ENCODE measurements around the gene UBASH3A.
A peak's percentile ranks its signal among the peaks of the same experiment; 100 is the strongest.

Gene UBASH3A

GRCh38 chr21:42377211-42377950 lies 26.3 kb upstream of the UBASH3A start:
- H3K4me1 ChIP-seq: peaks cover 31 to 53% (median 42%) of the 10 kb centered on the region in 10 experiments

DNA sequence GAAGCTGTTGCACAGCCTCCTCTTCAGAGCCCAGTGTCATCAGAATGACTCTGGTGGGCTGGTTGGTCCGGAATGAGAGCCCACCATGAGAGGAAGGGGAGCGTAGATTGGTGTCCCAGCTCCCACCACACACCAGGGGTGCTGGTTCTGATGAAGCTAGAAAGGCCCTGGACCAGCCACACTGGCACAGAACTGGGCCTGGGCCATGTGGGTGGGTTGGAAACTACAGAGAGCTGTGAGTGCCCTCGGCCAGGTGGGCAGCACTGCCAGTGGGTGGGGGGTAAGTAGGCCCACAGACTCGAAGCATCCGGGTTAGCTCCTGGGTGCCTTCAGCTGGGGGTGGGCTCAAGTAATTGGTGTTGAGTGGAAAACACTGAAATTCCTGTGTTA lies 25.8 kb upstream of the UBASH3A start:
- peaks cover 14 to 25% (median 21%) of the 10 kb centered on the region in 11 experiments for H3K9me3 ChIP-seq (replicated peaks in 1 of 11)
- TF ChIP-seq Cebpa-rat (IDR thresholded peaks at IDR 0.05): no peak
- H3K27ac ChIP-seq: no peak overlapping the region
- no peak overlapping the region; a peak in 1 of 22 replicates for H3K4me2 ChIP-seq
- no peak overlapping the region for H3K9ac ChIP-seq
- H3K27me3 ChIP-seq: no peaks in the 10 kb centered on the region; a peak in 1 of 22 replicates
- no peaks in the 10 kb centered on the region for H4K20me1 ChIP-seq
- no peak overlapping the region for H3K4me3 ChIP-seq
- H3K36me3 ChIP-seq: peaks cover 0 to 10% (median 0%) of the 10 kb centered on the region in 11 experiments; a peak in 4 of 22 replicates
- H3K4me1 ChIP-seq: peaks cover 33 to 53% (median 42%) of the 10 kb centered on the region in 10 experiments

More at GRCh38 chr21:42377211-42377950, 26.3 kb upstream of the UBASH3A start:
- H3K27ac ChIP-seq: no peak overlapping the region
- no peak overlapping the region for H3K4me2 ChIP-seq
- peaks cover 0 to 10% (median 0%) of the 10 kb centered on the region in 11 experiments; a peak in 4 of 22 replicates for H3K36me3 ChIP-seq
- no peak overlapping the region for H3K4me3 ChIP-seq
- no peak for TF ChIP-seq Cebpa-rat (IDR thresholded peaks at IDR 0.05)
- peaks cover 14 to 20% (median 16%) of the 10 kb centered on the region in 11 experiments for H3K9me3 ChIP-seq (replicated peaks in 1 of 11)
- H3K9ac ChIP-seq: no peak overlapping the region
- peaks cover 0 to 3% (median 0%) of the 10 kb centered on the region in 11 experiments; a peak in 1 of 22 replicates for H3K27me3 ChIP-seq
- no peaks in the 10 kb centered on the region for H4K20me1 ChIP-seq

DNA sequence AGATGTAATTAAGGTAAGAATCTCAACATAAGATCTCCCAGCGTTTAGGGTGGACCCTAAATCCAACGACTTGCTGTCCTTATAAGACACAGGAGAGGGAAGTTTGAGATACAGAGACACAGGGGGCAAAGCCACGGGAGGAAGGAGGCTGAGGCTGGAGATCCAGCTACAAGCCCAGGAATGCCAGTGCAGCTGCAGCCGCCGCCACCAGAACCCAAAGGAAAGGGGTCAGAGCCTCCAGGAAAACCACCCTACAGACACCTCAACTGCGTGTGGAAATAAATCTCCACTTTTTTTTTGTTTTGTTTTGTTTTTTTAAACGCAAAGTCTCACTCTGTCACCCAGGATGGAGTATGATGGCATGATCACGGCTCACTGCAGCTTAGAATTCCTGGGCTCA lies 25.3 kb upstream of the UBASH3A start:
- no peaks in the 10 kb centered on the region for H4K20me1 ChIP-seq
- H3K9ac ChIP-seq: no peak overlapping the region
- H3K4me3 ChIP-seq: no peak overlapping the region
- H3K27ac ChIP-seq: no peak overlapping the region
- peaks cover 33 to 53% (median 42%) of the 10 kb centered on the region in 10 experiments for H3K4me1 ChIP-seq
- H3K4me2 ChIP-seq: peak overlapping the region in 3 of 11 experiments; percentile 6 to 24 (median 15); a peak in 4 of 22 replicates
- peaks cover 14 to 28% (median 26%) of the 10 kb centered on the region in 11 experiments for H3K9me3 ChIP-seq (replicated peaks in 1 of 11)
- H3K27me3 ChIP-seq: no peaks in the 10 kb centered on the region
- peaks cover 0 to 10% (median 0%) of the 10 kb centered on the region in 11 experiments; a peak in 4 of 22 replicates for H3K36me3 ChIP-seq
- no peak for TF ChIP-seq Cebpa-rat (IDR thresholded peaks at IDR 0.05)

GRCh38 chr21:42379426-42380215 lies 24.1 kb upstream of the UBASH3A start:
- Histone ChIP-seq H3K4me3 (no peak overlapping the region), H3K4me2 (peak overlapping the region; percentile 41 to 84 (median 63)), H3K27me3 (no peaks in the 10 kb centered on the region)

GRCh38 chr21:42381347-42381984 lies 22.2 kb upstream of the UBASH3A start:
- Histone ChIP-seq H3K4me1 (peaks cover 51 to 69% (median 60%) of the 10 kb centered on the region in 10 experiments), H3K27me3 (no peaks in the 10 kb centered on the region), H3K4me2 (no peak overlapping the region), H3K4me3 (no peak overlapping the region), H3K9ac (no peak overlapping the region), H3K36me3 (peaks cover 0 to 10% (median 0%) of the 10 kb centered on the region in 11 experiments; a peak in 4 of 22 replicates), H4K20me1 (no peaks in the 10 kb centered on the region), H3K27ac (no peak overlapping the region), H3K9me3 (replicated peaks in 1 of 11) (peaks cover 14 to 28% (median 26%) of the 10 kb centered on the region in 11 experiments)
- TF ChIP-seq Cebpa-rat (IDR thresholded peaks at IDR 0.05): no peak

More at GRCh38 chr21:42379426-42380215, 24.1 kb upstream of the UBASH3A start:
- Histone ChIP-seq H3K9ac (no peak overlapping the region), H3K27ac (no peak overlapping the region), H3K9me3 (replicated peaks in 1 of 11) (peaks cover 14 to 28% (median 26%) of the 10 kb centered on the region in 11 experiments), H4K20me1 (no peaks in the 10 kb centered on the region), H3K4me1 (peaks cover 35 to 54% (median 43%) of the 10 kb centered on the region in 10 experiments), H3K36me3 (peaks cover 0 to 10% (median 0%) of the 10 kb centered on the region in 11 experiments; a peak in 4 of 22 replicates)
- no peak for TF ChIP-seq Cebpa-rat (IDR thresholded peaks at IDR 0.05)

- peak overlapping the region; percentile 8 to 82 (median 67); a peak in 15 of 22 replicates for H3K4me2 ChIP-seq
- no peak overlapping the region for H3K27ac ChIP-seq
- H3K4me1 ChIP-seq: peaks cover 65 to 82% (median 73%) of the 10 kb centered on the region in 10 experiments
- no peak overlapping the region for H3K9ac ChIP-seq
- H3K36me3 ChIP-seq: peaks cover 0 to 10% (median 0%) of the 10 kb centered on the region in 11 experiments; a peak in 4 of 22 replicates
- H3K27me3 ChIP-seq: no peaks in the 10 kb centered on the region
- no peak overlapping the region for H3K4me3 ChIP-seq
- H3K9me3 ChIP-seq (replicated peaks in 1 of 11): peaks cover 14 to 28% (median 26%) of the 10 kb centered on the region in 11 experiments
- H4K20me1 ChIP-seq: no peaks in the 10 kb centered on the region
- no peak for TF ChIP-seq Cebpa-rat (IDR thresholded peaks at IDR 0.05)
Measured at GRCh38 chr21:42382915-42383314, 20.8 kb upstream of the UBASH3A start.

- no peak for TF ChIP-seq Cebpa-rat (IDR thresholded peaks at IDR 0.05)
- peak overlapping the region; percentile 8 to 82 (median 74); a peak in 21 of 22 replicates for H3K4me2 ChIP-seq
Measured at GRCh38 chr21:42383331-42383730, 20.4 kb upstream of the UBASH3A start.

DNA sequence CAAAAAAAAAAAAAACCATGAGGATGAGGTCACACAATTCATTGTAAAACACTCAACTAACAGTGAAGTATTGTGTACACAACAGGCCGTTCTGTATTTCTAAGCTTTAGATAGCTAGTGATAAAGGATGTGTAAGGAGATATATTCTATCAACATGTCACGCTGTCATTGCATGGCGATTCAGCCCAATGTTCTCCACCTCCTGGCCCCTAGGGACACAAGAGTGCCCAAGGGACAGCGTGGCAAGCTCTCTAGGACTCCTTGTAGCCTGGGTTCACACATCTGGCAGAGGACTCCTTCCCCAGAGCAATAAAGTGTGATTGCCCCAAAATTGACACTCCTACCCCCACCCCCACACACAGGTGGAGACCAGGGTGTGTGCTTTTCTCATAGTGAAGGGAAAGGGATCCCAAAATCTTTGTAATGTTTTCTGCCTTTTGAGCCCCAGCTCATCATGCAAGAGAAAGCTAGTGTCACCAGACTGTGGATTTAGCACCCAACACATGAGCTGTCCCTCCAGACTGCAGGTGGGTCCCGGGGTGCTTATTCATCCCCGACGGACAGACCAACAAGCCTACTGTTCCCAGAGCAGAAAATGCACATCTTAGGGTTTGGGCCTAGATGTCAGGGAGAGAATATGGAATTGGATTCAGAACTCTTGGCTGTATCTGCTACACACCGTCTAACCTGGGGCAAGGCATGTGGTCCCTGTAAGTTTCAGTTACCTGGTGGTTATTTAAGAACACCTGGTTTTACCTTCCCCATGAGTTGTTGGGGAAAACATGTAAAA lies 19.4 kb upstream of the UBASH3A start:
- no peaks in the 10 kb centered on the region for H3K27me3 ChIP-seq
- H3K9me3 ChIP-seq (replicated peaks in 1 of 11): peaks cover 14 to 28% (median 26%) of the 10 kb centered on the region in 11 experiments
- H3K4me1 ChIP-seq: peaks cover 74 to 83% (median 81%) of the 10 kb centered on the region in 10 experiments
- H4K20me1 ChIP-seq: no peaks in the 10 kb centered on the region
- no peak overlapping the region for H3K4me3 ChIP-seq
- no peak for TF ChIP-seq Cebpa-rat (IDR thresholded peaks at IDR 0.05)
- H3K9ac ChIP-seq: no peak overlapping the region
- peak overlapping the region; percentile 38 to 82 (median 74) for H3K4me2 ChIP-seq
- peak overlapping the region in 6 of 11 experiments; percentile 11 to 59 (median 28); a peak in 7 of 22 replicates for H3K27ac ChIP-seq
- H3K36me3 ChIP-seq: peaks cover 0 to 13% (median 0%) of the 10 kb centered on the region in 11 experiments; a peak in 4 of 22 replicates

More at GRCh38 chr21:42383331-42383730, 20.4 kb upstream of the UBASH3A start:
- no peaks in the 10 kb centered on the region for H4K20me1 ChIP-seq
- peaks cover 69 to 83% (median 77%) of the 10 kb centered on the region in 10 experiments for H3K4me1 ChIP-seq
- peaks cover 0 to 10% (median 0%) of the 10 kb centered on the region in 11 experiments; a peak in 4 of 22 replicates for H3K36me3 ChIP-seq
- H3K27me3 ChIP-seq: no peaks in the 10 kb centered on the region
- H3K9me3 ChIP-seq (replicated peaks in 1 of 11): peaks cover 14 to 28% (median 26%) of the 10 kb centered on the region in 11 experiments
- no peak overlapping the region for H3K9ac ChIP-seq
- H3K27ac ChIP-seq: no peak overlapping the region
- no peak overlapping the region for H3K4me3 ChIP-seq
